Measurements from ENCODE around the gene RAB5IF. TPM values are rescaled to one million over a fixed set of nuclear protein-coding genes. Genes with fewer than 3 reads are reported as not detected.

RAB5IF gene
- total and polyA plus RNA-seq, 2 of the 13 experiments (the other 11 are each of a cell fraction or from before 2014, with no cell fraction given), result 261 to 305 TPM

DNA sequence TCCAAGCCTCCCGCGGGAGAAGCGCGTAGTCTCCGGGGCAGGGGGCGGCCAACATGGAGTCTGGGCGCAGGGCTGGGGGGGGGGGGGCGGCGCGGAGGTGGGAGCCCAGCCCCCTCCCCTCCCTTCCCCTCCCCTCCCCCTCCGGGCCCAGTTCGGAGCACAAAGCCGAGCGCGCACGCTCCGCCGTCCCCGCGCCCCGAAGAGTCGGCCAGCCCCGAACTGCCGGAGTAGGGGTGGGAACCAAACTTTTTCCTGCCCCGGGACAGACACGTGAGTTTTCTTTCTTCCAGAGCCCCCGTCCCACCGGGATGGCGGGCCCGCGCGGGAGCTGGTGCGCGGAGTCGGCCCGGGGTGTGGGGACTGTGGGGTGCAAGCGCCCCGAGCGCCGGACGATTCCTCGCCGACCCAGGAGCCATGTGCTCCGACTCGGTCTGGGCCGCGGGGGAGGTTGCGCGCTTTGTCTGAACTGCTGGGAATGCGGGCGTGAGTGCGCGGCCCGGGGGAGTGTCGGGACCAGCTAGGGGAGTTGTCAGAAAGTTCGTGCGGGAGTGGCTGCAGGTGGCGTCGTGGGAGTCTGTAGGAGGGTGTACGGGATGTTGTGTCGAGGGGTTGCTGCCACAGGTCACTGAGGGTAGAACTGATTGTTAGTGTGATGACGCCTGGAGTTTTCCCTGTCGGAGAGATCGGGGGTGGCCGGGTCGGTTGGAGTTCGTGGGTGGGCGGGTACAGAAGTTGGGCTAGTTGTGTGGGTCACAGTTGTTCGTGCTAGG is 31.0 kb upstream of the RAB5IF start (continued):
- TF ChIP-seq, protein P1, sequence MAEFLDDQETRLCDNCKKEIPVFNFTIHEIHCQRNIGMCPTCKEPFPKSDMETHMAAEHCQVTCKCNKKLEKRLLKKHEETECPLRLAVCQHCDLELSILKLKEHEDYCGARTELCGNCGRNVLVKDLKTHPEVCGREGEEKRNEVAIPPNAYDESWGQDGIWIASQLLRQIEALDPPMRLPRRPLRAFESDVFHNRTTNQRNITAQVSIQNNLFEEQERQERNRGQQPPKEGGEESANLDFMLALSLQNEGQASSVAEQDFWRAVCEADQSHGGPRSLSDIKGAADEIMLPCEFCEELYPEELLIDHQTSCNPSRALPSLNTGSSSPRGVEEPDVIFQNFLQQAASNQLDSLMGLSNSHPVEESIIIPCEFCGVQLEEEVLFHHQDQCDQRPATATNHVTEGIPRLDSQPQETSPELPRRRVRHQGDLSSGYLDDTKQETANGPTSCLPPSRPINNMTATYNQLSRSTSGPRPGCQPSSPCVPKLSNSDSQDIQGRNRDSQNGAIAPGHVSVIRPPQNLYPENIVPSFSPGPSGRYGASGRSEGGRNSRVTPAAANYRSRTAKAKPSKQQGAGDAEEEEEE (CRISPR knock-in tag; IDR thresholded peaks at IDR 0.05; ENCODE audit: borderline replicate concordance), result peak; percentile 40; the same call in 1 of the 2 replicates
- TF ChIP-seq TBX2 (CRISPR knock-in tag; IDR thresholded peaks at IDR 0.05; ENCODE audit: borderline replicate concordance) (peak; percentile 70; the same call in 1 of the 2 replicates), FLYWCH1 (CRISPR knock-in tag; IDR thresholded peaks at IDR 0.05) (peak; percentile 79; the same call in 1 of the 2 replicates), BRD4 (CRISPR knock-in tag; IDR thresholded peaks at IDR 0.05) (peak; percentile 72; the same call in 1 of the 2 replicates), CTCF (CRISPR knock-in tag; IDR thresholded peaks at IDR 0.05) (peak; percentile 54; the same call in 1 of the 2 replicates), NPAS2 (CRISPR knock-in tag; IDR thresholded peaks at IDR 0.05; ENCODE audit: borderline replicate concordance) (no peak), ZNF282 (IDR thresholded peaks at IDR 0.05; ENCODE audit: partially characterized antibody) (no peak), ZNF878 (CRISPR knock-in tag; IDR thresholded peaks at IDR 0.05) (peak; percentile 79; the same call in 1 of the 2 replicates), NFYB (CRISPR knock-in tag; IDR thresholded peaks at IDR 0.05) (peak; percentile 32), ZMYM2 (CRISPR knock-in tag; IDR thresholded peaks at IDR 0.05) (no peak; the same call in 1 of the 2 replicates), POLR2AphosphoS5 (IDR thresholded peaks at IDR 0.05; ENCODE audit: low read depth, low read length) (peak; percentile 48), GMEB2 (CRISPR knock-in tag; IDR thresholded peaks at IDR 0.05; ENCODE audit: low read depth) (no peak), ZBTB37 (CRISPR knock-in tag; IDR thresholded peaks at IDR 0.05) (no peak), SATB2 (CRISPR knock-in tag; IDR thresholded peaks at IDR 0.05) (peak; percentile 45; the same call in 1 of the 2 replicates)
- TF ChIP-seq, protein P2, sequence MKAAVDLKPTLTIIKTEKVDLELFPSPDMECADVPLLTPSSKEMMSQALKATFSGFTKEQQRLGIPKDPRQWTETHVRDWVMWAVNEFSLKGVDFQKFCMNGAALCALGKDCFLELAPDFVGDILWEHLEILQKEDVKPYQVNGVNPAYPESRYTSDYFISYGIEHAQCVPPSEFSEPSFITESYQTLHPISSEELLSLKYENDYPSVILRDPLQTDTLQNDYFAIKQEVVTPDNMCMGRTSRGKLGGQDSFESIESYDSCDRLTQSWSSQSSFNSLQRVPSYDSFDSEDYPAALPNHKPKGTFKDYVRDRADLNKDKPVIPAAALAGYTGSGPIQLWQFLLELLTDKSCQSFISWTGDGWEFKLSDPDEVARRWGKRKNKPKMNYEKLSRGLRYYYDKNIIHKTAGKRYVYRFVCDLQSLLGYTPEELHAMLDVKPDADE (CRISPR knock-in tag; IDR thresholded peaks at IDR 0.05), result no peak
- TF ChIP-seq, protein P3, sequence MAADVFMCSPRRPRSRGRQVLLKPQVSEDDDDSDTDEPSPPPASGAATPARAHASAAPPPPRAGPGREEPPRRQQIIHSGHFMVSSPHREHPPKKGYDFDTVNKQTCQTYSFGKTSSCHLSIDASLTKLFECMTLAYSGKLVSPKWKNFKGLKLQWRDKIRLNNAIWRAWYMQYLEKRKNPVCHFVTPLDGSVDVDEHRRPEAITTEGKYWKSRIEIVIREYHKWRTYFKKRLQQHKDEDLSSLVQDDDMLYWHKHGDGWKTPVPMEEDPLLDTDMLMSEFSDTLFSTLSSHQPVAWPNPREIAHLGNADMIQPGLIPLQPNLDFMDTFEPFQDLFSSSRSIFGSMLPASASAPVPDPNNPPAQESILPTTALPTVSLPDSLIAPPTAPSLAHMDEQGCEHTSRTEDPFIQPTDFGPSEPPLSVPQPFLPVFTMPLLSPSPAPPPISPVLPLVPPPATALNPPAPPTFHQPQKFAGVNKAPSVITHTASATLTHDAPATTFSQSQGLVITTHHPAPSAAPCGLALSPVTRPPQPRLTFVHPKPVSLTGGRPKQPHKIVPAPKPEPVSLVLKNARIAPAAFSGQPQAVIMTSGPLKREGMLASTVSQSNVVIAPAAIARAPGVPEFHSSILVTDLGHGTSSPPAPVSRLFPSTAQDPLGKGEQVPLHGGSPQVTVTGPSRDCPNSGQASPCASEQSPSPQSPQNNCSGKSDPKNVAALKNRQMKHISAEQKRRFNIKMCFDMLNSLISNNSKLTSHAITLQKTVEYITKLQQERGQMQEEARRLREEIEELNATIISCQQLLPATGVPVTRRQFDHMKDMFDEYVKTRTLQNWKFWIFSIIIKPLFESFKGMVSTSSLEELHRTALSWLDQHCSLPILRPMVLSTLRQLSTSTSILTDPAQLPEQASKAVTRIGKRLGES (CRISPR knock-in tag; IDR thresholded peaks at IDR 0.05; ENCODE audit: borderline replicate concordance), result no peak

All from HepG2 (cell line).